Right ventricle myocardium superior (tissue), 1 donor: ENCODE measurements around the gene H2AZ2. TPM values are rescaled to one million over a fixed set of nuclear protein-coding genes. Genes with fewer than 3 reads are reported as not detected.
"Not testable (repeated sequence)": the region's sequence is repeated elsewhere in the genome, so short reads cannot be mapped to it uniquely, and the experiment has no call there.

ENCODE experiments used
- ATAC-seq: fragments of 200-7000 bp; cut with Tn5 transposase; one replicate; pipeline ENCODE4 v1.9.1; 2020; ENCODE audit warnings: mild to moderate bottlenecking; ENCODE audit not compliant: poor library complexity
- DNase-seq: peaks from one replicate; pipeline ENCODE4 v3.0.0-alpha.2; 2020
- intact Hi-C: fragments of 100-400 bp; cut with DNase I; formaldehyde crosslinking; loops from one replicate; pipeline ENCODE4 v1.11.2; 2022
- total RNA-seq: library from RNA; stranded (reverse); fragmentation: NEBNext Ultra II Directional; extraction: Animal tissue kit (Norgen Biotek cat#: 25700); gene quantifications from one replicate; pipeline ENCODE4 v1.2.1, GENCODE V29; 2021
- donor health status: DM: no; HTN: yes; CAD: no; lungs with severe emphysema.

H2AZ2 gene
- total RNA-seq, 1 donor from 2014 or later = 257 TPM

DNA sequence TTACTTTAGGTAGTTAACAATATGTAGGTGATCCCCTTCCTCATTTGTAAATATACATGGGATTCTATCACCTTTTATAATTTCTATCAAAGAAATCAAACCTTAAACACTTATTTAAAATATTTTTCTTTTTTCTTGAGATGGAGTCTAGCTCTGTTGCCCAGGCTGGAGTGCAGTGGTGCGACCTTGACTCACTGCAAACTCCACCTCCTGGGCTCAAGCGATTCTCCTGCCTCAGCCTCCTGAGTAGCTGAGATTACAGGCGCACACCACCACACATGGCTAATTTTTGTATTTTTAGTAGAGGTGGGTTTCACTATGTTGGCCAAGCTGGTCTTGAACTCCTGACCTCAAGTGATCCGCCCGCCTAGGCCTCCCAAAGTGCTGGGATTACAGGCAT lies 4.4 kb downstream of the H2AZ2 start:
- DNase-seq, ATAC-seq, intact Hi-C loops: not testable (repeated sequence)

DNA sequence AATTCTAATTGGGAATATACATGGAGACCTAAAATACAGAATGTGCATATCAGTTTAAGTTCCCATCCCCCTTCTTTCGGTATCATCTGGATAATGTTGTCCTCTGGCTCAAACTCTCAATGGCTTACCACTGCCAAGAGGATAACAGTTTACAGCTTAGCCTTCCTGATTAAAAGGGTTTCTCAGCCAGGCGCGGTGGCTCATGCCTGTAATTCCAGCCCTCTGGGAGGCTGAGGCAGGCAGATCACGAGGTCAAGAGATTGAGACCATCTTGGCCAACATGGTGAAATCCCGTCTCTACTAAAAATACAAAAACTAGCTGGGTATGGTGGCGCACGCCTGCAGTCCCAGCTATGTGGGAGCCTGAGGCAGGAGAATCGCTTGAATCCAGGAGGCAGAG lies 5.2 kb downstream of the H2AZ2 start:
- intact Hi-C loops = not testable (repeated sequence)
- ATAC-seq = peak; percentile 57
- DNase-seq = peak; percentile 50

DNA sequence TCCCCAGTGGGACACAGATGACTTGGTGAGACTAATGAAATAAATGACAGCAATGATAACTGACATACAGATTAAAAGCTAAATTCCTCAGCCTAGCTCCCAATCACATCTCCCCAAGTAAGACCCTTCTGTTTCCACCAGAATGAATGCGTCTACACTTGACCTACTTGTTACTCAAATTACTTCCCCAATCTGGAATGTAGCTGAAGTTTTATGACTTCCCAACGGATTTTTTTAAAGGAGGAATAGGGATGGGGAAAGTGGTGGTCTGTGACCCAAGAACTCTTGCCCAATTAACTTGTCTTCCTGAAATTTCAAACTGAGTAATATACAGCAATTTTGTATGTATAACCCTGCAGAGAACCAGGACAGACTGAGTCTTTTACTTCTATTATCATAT lies 9.1 kb downstream of the H2AZ2 start:
- ATAC-seq = no peak
- intact Hi-C loops = no loop called here
- no peak for DNase-seq

- DNase-seq = no peak
Measured at GRCh38 chr7:44827567-44827966, 20.3 kb downstream of the H2AZ2 start.

GRCh38 chr7:44824894-44825526 lies 22.9 kb downstream of the H2AZ2 start:
- intact Hi-C loops = no loop called here
- ATAC-seq (no peak), DNase-seq (no peak)

More at GRCh38 chr7:44827567-44827966, 20.3 kb downstream of the H2AZ2 start:
- ATAC-seq = no peak
- intact Hi-C loops = no loop called here

DNA sequence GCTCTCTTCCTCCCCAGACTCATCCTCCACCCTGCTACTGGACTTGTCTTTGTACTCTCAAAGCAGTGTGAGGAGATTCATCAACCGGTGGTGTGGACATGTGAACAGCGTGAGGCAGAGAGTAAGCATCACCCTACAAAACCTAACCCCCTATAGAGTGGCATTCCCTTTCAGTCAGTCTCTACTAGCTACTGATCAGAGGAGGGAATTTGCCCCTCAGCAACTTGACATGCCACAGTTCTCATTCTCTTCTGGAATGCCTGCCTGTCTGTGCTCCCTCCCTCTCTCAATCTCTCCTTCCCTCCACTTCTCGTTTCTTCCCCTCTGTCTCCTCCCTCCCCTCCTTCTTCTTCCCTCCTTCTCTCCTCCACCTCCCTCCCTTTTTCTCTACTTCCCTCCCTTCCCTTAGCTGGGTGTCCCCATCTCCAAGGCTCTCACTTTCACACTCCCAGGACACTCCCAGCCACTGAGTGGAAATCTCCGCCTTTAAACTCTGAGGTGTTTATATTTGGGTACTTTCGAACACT lies 24.6 kb downstream of the H2AZ2 start:
- ATAC-seq = no peak
- DNase-seq = no peak
- intact Hi-C loops = no loop called here

DNA sequence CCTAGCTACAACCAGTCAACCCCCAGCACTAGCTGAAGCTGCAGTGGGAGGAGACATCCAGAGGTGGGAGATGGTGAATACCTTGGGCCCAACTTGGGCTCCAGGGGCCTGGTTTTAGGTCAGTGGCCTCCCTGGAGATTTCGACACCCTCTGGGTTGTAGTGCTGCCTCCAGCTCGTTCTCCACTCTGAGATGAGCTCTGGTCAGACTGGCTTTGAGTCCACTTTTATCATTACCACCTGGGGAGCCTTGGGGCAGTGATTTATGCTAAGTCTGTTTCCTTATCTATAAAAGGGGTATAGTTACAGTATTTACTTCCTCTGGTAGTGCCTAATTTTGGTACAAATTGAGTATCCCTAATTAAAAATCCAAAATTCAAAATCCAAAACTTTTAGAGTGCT lies 28.6 kb downstream of the H2AZ2 start:
- ATAC-seq = no peak
- DNase-seq = no peak
- intact Hi-C loops = no loop called here

GRCh38 chr7:44814919-44815318 lies 33.0 kb downstream of the H2AZ2 start:
- DNase-seq (no peak), ATAC-seq (no peak)
- intact Hi-C loops = no loop called here

GRCh38 chr7:44811571-44811970 lies 36.3 kb downstream of the H2AZ2 start:
- ATAC-seq (no peak), DNase-seq (no peak)
- intact Hi-C loops = no loop called here

GRCh38 chr7:44811093-44811492 lies 36.8 kb downstream of the H2AZ2 start:
- intact Hi-C loops = no loop called here
- ATAC-seq (no peak), DNase-seq (no peak)

GRCh38 chr7:44808914-44809393 lies 38.9 kb downstream of the H2AZ2 start:
- no peak for ATAC-seq
- DNase-seq = no peak
- intact Hi-C loops = no loop called here

- no peak for ATAC-seq
- DNase-seq = no peak
- intact Hi-C loops = no loop called here
Measured at GRCh38 chr7:44805950-44806349, 41.9 kb downstream of the H2AZ2 start.

DNA sequence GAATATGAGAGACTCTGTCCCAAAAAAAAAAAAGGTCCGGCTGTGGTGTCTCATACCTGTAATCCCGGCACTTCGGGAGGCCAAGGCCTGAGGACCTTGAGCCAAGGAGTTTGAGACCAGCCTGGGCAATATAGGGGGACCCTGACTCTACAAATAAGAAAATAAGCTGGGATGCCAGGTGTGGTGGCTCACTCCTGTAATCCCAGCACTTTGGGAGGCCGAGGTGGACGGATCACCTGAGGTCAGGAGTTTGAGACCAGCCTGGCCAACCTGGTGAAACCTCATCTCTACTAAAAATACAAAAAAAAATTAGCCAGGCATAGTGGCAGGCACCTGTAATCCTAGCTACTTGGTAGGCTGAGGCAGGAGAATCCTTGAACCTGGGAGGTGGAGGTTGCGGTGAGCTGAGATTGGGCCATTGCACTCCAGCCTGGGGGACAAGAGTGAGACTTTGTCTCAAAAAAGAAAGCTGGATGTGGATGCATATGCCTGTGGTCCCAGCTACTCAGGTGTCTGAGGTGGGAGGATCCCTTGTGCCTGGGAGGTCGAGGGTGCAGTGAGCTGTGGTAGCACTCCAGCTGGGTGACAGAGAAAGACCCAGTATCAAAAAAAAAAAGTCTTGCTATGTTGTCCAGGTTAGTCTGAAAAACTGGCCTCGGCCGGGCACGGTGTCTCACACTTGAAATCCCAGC lies 43.9 kb downstream of the H2AZ2 start:
- intact Hi-C loops, ATAC-seq, DNase-seq: not testable (repeated sequence)

DNA sequence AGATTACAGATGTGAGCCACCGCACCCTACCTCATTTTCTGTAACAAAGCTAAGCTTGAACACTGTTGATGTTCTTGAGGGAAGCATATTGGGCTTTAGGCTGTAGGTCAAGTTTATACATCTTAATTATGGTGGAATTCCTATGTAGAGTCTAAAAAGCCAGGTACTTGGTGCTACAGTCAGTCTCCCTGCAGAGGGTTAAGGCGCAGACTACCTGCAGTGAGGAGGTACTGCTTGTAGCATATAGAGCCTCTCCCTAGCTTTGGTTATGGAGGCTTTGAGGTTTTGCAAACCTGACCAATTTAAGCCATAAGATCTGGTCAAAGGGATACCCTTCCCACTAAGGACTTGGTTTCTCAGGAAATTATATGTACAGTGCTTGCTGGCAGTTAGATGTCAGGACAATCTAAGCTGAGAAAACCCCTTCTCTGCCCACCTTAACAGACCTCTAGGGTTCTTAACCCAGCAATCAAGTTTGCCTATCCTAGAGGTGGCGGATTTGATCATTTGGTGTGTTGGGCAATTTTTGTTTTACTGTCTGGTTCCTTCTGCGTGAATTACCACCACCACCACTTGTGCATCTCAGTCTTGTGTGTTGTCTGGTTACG lies 45.4 kb downstream of the H2AZ2 start:
- intact Hi-C loops = no loop called here
- DNase-seq (no peak), ATAC-seq (no peak)

DNA sequence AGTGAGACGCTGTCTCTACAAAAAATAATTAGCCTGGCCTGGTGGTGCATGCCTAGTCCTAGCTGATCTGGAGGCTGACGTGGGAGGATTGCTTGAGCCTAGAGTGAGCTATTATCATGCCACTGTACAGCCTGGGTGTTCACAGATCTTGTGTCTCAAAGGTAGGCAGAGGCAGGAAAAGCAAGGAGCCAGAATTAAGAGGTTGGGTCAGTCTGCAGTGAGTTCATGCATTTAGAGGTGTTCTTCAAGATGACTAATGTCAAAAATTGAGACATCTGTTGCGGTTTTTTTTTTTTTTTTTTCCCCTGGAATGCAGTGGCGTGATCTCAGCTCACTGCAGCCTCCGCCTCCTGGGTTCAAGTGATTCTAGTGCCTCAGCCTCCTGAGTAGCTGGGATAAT lies 46.0 kb downstream of the H2AZ2 start:
- intact Hi-C loops = no loop called here
- DNase-seq (no peak), ATAC-seq (no peak)

GRCh38 chr7:44799939-44800338 lies 47.9 kb downstream of the H2AZ2 start:
- DNase-seq (no peak), ATAC-seq (no peak)
- intact Hi-C loops = loop anchor here (5.0 kb wide), 1 partner anchor 193 kb away; the partner anchor contains the start of gene OGDH

DNA sequence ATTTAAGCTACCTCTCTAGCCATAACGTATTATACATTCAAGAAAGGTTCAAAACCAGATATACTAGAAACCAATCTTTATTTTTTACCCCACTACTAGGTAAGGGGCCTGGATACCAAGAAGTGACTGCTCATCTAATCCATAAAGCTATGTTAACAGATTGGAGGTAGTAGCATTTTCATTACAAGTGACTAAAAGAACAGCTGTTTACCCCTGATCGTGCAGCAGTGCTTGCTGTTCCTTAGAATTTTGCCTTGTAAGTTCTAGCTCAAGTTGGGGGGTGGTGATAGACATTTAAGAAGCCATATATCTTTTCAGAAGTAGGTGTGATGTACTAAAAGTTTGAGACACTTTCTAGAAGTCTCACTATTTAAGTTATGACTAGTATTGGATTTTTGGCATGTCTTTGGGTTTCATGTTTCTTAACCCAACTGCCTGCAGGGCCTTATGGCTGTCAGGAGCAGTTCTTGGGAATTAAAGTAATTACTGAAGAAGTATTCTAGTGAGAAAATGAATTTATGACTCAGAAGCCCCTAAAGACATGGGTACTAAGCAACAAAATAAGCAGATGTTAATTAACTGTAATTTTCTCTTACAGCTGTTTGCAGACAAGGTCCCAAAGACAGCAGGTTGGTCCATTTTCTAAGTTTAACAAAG lies 49.1 kb downstream of the H2AZ2 start:
- intact Hi-C loops = loop anchor here (5.0 kb wide), 1 partner anchor 191 kb away; the partner anchor contains the start of gene OGDH
- ATAC-seq (no peak), DNase-seq (no peak)

DNA sequence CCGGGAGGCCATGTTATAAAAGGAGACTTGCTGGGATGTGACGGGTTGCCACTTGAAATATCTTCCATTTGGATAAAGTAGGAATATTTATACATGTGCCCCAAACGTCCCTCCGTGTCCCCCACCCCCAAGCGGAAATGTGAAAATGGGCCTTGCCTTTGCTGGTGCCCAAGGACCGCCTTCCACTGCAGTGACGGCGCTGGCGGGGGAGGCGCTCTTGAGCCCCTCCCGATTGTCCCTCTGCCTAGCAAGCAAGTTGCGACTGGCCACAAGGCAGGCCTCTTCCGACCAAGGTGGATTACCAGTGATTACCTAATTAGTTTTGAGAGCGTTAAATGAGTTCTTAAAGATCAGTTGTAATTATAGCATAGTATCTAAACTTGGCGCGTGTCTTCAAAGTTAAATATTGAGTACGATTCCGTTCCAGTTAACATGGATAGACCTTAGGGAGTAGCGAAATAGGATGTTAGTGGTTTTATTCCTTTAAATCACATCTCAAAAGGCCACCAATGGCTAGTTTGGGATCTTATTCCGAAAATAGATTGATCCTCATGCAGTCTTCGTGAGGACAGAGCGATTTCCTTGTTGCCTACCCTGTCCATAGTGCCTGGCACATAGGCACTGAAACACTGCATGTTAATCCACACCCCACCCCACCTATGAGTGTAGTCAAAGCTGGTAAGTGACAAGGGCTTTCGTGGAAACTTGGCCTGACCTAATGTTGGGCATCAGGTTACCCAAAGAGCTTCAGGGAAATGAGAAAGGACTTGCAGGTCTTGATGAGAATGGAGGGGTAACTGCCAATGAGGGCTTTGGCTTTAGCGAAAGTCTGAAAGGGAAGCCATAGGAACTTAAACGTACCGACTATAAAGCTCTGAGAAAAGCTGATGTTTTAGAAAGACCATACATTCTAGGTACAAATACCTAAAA lies 50.3 kb downstream of the H2AZ2 start:
- intact Hi-C loops = loop anchor here (5.0 kb wide), 1 partner anchor 190 kb away; the partner anchor contains the start of gene OGDH
- ATAC-seq (peak; percentile 84), DNase-seq (peak; percentile 93)
